ENCODE measurements around the gene TCEANC2.

The TCEANC2 gene

GRCh38 chr1:54138994-54139393 is 85.6 kb downstream of the TCEANC2 start:
- DNase-seq: no peak

DNA sequence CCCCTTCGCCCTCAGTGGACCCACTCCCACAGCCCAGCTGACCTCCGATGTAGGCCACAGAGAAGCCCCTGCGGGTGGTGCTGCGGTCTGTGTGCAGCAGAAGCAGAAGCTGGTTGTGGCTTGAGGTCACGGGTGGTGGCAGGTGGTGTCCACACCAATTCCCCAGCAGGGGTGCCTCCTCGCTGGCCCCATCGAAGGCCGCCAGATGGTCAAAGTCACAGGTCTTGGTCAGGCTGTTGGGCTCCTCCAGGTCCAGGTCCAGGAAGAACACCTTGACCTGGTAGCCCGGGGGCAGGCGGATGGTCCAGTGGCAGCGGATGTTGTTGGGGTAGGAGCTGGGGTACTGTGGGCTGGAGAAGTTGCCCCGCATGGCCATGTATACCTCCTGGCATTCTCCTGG is 86.3 kb downstream of the TCEANC2 start:
- DNase-seq: no peak

GRCh38 chr1:54142146-54142900 is 88.9 kb downstream of the TCEANC2 start:
- no peak for DNase-seq

GRCh38 chr1:54144366-54144765 is 91.0 kb downstream of the TCEANC2 start:
- no peak for DNase-seq

GRCh38 chr1:54149734-54150133 is 96.3 kb downstream of the TCEANC2 start:
- no peak for DNase-seq

GRCh38 chr1:54151013-54151412 is 97.6 kb downstream of the TCEANC2 start:
- DNase-seq: no peak

- no peak for DNase-seq
These were observed 99.3 kb downstream of the TCEANC2 start, which contains the start of gene CDCP2 for GRCh38 chr1:54152696-54153095. TSS of gene CDCP2 (minus strand) at chr1:54153000. CDS start at chr1:54152922, 78 bp downstream.

DNA sequence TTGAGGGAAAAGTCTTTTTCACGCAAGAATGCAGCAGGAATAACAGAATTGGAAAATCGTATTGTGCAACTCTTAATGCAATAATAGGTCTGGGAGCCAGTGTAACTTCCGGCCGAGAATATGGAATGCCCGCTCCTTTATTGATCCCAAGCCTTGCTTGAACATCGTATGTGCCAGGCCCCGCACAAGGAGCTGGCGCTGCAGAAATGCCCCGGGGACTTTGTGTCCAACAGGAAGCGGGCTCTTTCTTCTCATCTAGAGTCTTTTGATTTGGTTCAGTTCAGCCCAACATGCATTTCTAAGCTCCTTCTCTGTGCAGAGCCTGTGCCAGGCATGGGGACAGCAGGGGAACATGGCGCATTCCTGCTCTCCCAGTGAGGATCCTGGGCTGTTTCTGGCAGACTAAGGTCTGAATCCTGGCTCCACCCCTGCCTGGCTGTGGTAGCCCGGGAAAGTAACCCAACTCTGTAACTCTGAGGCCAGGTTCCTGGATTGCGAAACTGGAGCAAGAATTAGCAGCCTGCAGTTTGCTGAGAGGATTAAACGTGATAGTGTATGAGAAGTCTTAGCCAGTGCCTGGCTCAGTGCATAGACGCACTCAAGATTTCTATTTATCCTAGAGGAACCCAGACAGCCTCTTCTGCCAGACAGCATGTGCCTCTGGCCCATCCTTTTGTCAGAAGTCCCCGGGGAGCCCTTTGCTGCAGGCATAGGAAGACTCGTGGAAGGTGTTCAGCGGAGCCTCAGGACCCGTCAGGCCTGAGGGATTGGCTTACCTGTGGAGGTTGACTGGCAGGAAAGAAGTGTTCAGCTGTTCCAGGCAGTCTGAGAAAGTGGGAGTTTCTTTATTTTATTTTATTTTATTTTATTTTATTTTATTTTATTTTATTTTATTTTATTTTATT is 100.4 kb downstream of the TCEANC2 start:
- DNase-seq: no peak
